Mucosa of gallbladder (tissue), 1 donor: ENCODE measurements around the gene PSAP. TPM values are rescaled to one million over a fixed set of nuclear protein-coding genes. Genes with fewer than 3 reads are reported as not detected.

ENCODE experiments used
- DNase-seq: peaks from one replicate; pipeline ENCODE4 v3.0.0-alpha.2; 2020; ENCODE audit warnings: low spot score
- total RNA-seq: library from RNA; stranded (reverse); gene quantifications from one replicate; pipeline ENCODE4 v1.2.1, GENCODE V29; 2021
- donor health status: DM: no; HTN: no; CAD: no.

The PSAP gene
- total RNA-seq, 1 donor from 2014 or later, result 1,332 TPM

- DNase-seq, result no peak
Measured at GRCh38 chr10:71845410-71846405, 5.3 kb downstream of the PSAP start.

GRCh38 chr10:71844695-71845094, 6.4 kb downstream of the PSAP start:
- no peak for DNase-seq

- no peak for DNase-seq
Measured at GRCh38 chr10:71844084-71844483, 7.0 kb downstream of the PSAP start.

- DNase-seq, result no peak
Measured at GRCh38 chr10:71842856-71843686, 8.0 kb downstream of the PSAP start.

- DNase-seq, result no peak
Measured at GRCh38 chr10:71842422-71842821, 8.6 kb downstream of the PSAP start.

- no peak for DNase-seq
Measured at GRCh38 chr10:71840958-71841335, 10.1 kb downstream of the PSAP start.

GRCh38 chr10:71840177-71840957, 10.7 kb downstream of the PSAP start:
- peak; percentile 89 for DNase-seq

- DNase-seq, result no peak
Measured at GRCh38 chr10:71838264-71839211, 12.5 kb downstream of the PSAP start.

GRCh38 chr10:71837098-71837827, 13.8 kb downstream of the PSAP start:
- DNase-seq, result no peak

GRCh38 chr10:71836596-71836974, 14.5 kb downstream of the PSAP start:
- DNase-seq, result no peak

GRCh38 chr10:71835671-71836595, 15.1 kb downstream of the PSAP start:
- DNase-seq, result peak; percentile 52

- no peak for DNase-seq
Measured at GRCh38 chr10:71834343-71834674, 16.7 kb downstream of the PSAP start.

- DNase-seq, result no peak
Measured at GRCh38 chr10:71833451-71834342, 17.4 kb downstream of the PSAP start.

- no peak for DNase-seq
Measured at GRCh38 chr10:71832967-71833366, 18.1 kb downstream of the PSAP start.

- DNase-seq, result no peak
Measured at GRCh38 chr10:71831646-71832552, 19.2 kb downstream of the PSAP start.

GRCh38 chr10:71830726-71831125, 20.3 kb downstream of the PSAP start:
- DNase-seq, result no peak

- no peak for DNase-seq
Measured at GRCh38 chr10:71829896-71830295, 21.2 kb downstream of the PSAP start.
